ENCODE data around the gene MEF2C. TPM values are rescaled to one million over a fixed set of nuclear protein-coding genes. Genes with fewer than 3 reads are reported as not detected.

Gene MEF2C
- total RNA-seq, 4 donors from 2014 or later = 51.0 to 78.6 (median 65.7) TPM

DNA sequence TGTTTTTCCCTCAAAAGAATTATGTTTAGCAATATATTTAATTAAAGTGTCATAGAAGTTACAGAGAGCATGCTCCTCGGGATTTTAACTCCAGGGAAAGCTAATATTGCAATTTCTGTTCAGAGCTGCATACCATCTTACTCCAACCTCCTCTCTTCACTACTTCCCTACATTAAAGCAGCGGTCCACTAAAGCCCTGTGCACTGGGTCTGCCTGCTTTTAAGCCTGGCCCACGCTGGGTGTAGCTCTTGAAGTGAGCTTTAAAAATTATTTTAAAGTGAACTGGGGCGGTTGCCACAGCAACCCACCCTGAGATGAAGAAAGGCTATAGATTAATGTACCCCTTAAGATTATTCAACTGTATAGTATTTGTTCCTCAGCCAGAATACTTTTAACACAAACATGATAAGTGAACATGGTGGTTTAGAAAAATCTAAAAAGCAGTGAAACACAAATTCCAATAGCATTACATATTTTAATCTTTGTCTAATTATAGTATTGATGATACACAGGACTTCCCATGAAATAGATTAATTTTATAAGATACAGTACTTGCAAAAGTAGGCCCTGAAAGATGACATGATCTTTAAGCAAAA, 3.9 kb upstream of the MEF2C start:
- WGBS, 2 donors = 73 to 74% methylated on average over 4 of the region's 4 CpGs
- H3K36me3 ChIP-seq = no peaks in the 10 kb centered on the region
- TF ChIP-seq POLR2A (IDR thresholded peaks at IDR 0.05) = no peak
- TF ChIP-seq, protein P1, sequence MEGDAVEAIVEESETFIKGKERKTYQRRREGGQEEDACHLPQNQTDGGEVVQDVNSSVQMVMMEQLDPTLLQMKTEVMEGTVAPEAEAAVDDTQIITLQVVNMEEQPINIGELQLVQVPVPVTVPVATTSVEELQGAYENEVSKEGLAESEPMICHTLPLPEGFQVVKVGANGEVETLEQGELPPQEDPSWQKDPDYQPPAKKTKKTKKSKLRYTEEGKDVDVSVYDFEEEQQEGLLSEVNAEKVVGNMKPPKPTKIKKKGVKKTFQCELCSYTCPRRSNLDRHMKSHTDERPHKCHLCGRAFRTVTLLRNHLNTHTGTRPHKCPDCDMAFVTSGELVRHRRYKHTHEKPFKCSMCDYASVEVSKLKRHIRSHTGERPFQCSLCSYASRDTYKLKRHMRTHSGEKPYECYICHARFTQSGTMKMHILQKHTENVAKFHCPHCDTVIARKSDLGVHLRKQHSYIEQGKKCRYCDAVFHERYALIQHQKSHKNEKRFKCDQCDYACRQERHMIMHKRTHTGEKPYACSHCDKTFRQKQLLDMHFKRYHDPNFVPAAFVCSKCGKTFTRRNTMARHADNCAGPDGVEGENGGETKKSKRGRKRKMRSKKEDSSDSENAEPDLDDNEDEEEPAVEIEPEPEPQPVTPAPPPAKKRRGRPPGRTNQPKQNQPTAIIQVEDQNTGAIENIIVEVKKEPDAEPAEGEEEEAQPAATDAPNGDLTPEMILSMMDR (IDR thresholded peaks at IDR 0.05) = no peak
- no peaks in the 10 kb centered on the region for H3K9me3 ChIP-seq
- H3K4me1 ChIP-seq = peaks cover 14 to 39% of the 10 kb centered on the region in 2 donors
- intact Hi-C loops (cut with DNase I) = loop anchor here (10.0 kb wide), 2 partner anchors 52 to 152 kb away; no protein-coding TSS in a partner anchor
- no peak overlapping the region for H3K4me3 ChIP-seq (replicated peaks in 1 of 3)
- DNase-seq = no peak
- H3K27ac ChIP-seq = peak overlapping the region; percentile 89 to 97 (median 95)
- no peaks in the 10 kb centered on the region for H3K27me3 ChIP-seq

DNA sequence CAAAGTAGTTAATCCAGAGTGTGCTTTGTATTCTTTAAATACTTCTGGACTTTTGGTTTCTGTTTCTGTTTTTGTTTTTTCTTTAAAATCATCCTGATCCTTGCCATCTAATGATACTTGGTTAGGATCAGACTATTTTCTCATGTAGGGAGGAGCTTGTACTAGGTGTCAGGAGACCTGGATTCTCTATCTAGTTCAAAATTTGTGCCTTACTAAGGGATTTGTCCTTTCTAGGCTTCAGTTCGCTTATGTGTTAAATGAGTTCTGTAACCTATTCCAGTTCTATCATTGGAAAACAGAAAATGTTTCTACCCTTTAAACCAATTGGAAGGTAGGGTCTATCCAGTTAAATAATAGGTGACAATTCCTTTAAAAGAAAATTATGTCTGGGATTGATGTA, 3.3 kb upstream of the MEF2C start:
- peak overlapping the region in 2 of 3 donors; percentile 3 to 5 for H3K4me3 ChIP-seq (replicated peaks in 1 of 3)
- 52 to 80% methylated on average over 1 of the region's 1 CpG for WGBS, 2 donors

DNA sequence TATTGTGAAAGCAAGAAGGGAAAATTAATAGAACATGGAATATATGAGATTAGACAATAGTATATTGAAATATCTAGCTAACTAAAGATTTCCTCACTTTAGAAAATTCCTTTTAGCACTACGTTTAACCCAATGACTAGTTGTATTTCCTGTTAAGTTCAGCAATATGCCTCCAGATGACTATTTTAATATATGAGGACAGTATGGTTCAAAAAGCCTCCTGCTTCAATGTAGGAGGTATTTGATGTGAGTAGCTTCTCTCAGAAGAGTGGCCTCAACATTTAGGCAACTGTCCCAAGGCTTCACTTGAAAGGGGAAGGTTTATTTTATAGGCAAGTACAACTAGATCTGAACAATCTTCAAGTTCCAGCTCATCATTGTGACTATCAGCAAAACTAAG, 2.0 kb upstream of the MEF2C start:
- H3K36me3 ChIP-seq = no peaks in the 10 kb centered on the region
- TF ChIP-seq POLR2A (IDR thresholded peaks at IDR 0.05) = no peak
- TF ChIP-seq, protein P1 (IDR thresholded peaks at IDR 0.05) = no peak
- peak overlapping the region in 1 of 3 donors; percentile 47 for H3K4me3 ChIP-seq (replicated peaks in 1 of 3)
- H3K27me3 ChIP-seq = no peaks in the 10 kb centered on the region
- intact Hi-C loops (cut with DNase I) = loop anchor here (10.0 kb wide), 2 partner anchors 50 to 150 kb away; no protein-coding TSS in a partner anchor
- H3K9me3 ChIP-seq = no peaks in the 10 kb centered on the region
- no peak for DNase-seq
- WGBS, 2 donors = 71 to 76% methylated on average over 1 of the region's 1 CpG
- peaks cover 14 to 34% of the 10 kb centered on the region in 2 donors for H3K4me1 ChIP-seq
- peak overlapping the region; percentile 89 to 97 (median 95) for H3K27ac ChIP-seq

More for the DNA sequence above, 3.3 kb upstream of the MEF2C start:
- Histone ChIP-seq H3K9me3 (no peaks in the 10 kb centered on the region), H3K27ac (peak overlapping the region; percentile 89 to 97 (median 95)), H3K36me3 (no peaks in the 10 kb centered on the region), H3K27me3 (no peaks in the 10 kb centered on the region), H3K4me1 (peaks cover 14 to 39% of the 10 kb centered on the region in 2 donors)
- TF ChIP-seq POLR2A (IDR thresholded peaks at IDR 0.05) = no peak
- TF ChIP-seq, protein P1 (IDR thresholded peaks at IDR 0.05) = no peak
- intact Hi-C loops (cut with DNase I) = loop anchor here (10.0 kb wide), 2 partner anchors 51 to 151 kb away; no protein-coding TSS in a partner anchor
- no peak for DNase-seq

DNA sequence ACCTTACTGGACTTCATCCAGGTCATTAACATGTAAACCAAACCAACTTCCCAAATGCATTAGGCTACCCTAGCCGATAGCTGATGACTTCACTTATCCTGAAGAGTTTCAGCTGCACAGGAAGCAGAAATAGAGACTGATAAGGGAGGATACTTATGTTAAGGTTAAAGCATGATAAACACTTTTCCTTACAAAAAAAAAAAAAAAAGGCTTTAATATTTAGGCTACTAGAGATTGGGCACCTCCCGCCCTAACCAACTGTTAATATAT, 1.6 kb upstream of the MEF2C start:
- no peak for DNase-seq
- no peaks in the 10 kb centered on the region for H3K36me3 ChIP-seq
- no peaks in the 10 kb centered on the region for H3K27me3 ChIP-seq
- peaks cover 14 to 35% of the 10 kb centered on the region in 2 donors for H3K4me1 ChIP-seq
- TF ChIP-seq POLR2A (IDR thresholded peaks at IDR 0.05) = no peak
- TF ChIP-seq, protein P1 (IDR thresholded peaks at IDR 0.05) = no peak
- peak overlapping the region; percentile 89 to 97 (median 95) for H3K27ac ChIP-seq
- intact Hi-C loops (cut with DNase I) = loop anchor here (10.0 kb wide), 2 partner anchors 50 to 150 kb away; no protein-coding TSS in a partner anchor
- H3K9me3 ChIP-seq = no peaks in the 10 kb centered on the region
- WGBS, 2 donors = 39 to 41% methylated on average over 2 of the region's 2 CpGs
- peak overlapping the region in 2 of 3 donors; percentile 47 to 83 for H3K4me3 ChIP-seq (replicated peaks in 1 of 3)
